T-helper 17 cell (primary cell): ENCODE data around the gene ANKRD13A. TPM values are rescaled to one million over a fixed set of nuclear protein-coding genes. Genes with fewer than 3 reads are reported as not detected.

Source experiments
- ATAC-seq: fragments of 150-1000 bp; cut with Tn5 transposase; 2 replicates; pipeline ENCODE4 v1.10.0; 2021; ENCODE audit warnings: mild to moderate bottlenecking, moderate library complexity
- DNase-seq, 3 donors: peaks; one replicate each; pipeline versions ENCODE4 v3.0.0 to v3.0.0-alpha.2; 2020 to 2021
- H3K9me3 ChIP-seq: one replicate; pipeline ENCODE4 v1.7.0; 2013; ENCODE audit warnings: low read length, mild to moderate bottlenecking; ENCODE audit not compliant: control insufficient read depth, poor library complexity, severe bottlenecking
- H3K27ac Mint-ChIP-seq: one replicate; pipeline ENCODE4 v1.8.0; 2022; ENCODE audit warnings: mild to moderate bottlenecking, moderate library complexity, mixed read lengths
- H3K27me3 Mint-ChIP-seq: one replicate; pipeline ENCODE4 v1.8.0; 2022; ENCODE audit warnings: mixed read lengths
- H3K36me3 Mint-ChIP-seq: one replicate; pipeline ENCODE4 v1.8.0; 2022; ENCODE audit warnings: low read depth, mixed read lengths
- H3K4me1 Mint-ChIP-seq: one replicate; pipeline ENCODE4 v1.8.0; 2022; ENCODE audit warnings: mild to moderate bottlenecking, mixed read lengths
- H3K4me3 Mint-ChIP-seq: one replicate; pipeline ENCODE4 v1.8.0; 2022; ENCODE audit warnings: mild to moderate bottlenecking, moderate library complexity, mixed read lengths
- total RNA-seq, 4 donors: library from RNA in 2 of 4; stranded (reverse) in 2 of 4; gene quantifications; one replicate each; pipeline ENCODE4 v1.2.3 and lab custom pipeline; 2022 to 2026

The ANKRD13A gene
- total RNA-seq (10 to 100 TPM; 78.8 to 87.5 TPM), total RNA-seq (lab: John Stamatoyannopoulos, UW) (176 to 186 reads per million in 2 donors)

GRCh38 chr12:109998904-109999648 lies at the start of gene ANKRD13A:
TSS of gene ANKRD13A (plus strand) at chr12:109999430. CDS start at chr12:109999689, 259 bp downstream.
- DNase-seq = peak; percentile 69 to 81 (median 75)
- no peaks in the 10 kb centered on the region for H3K9me3 ChIP-seq
- peak within 1 kb of the TSS; percentile 97 for H3K27ac Mint-ChIP-seq
- ATAC-seq = peak; percentile 75
- H3K4me1 Mint-ChIP-seq = peaks cover 52% of the 10 kb centered on the region
- peak within 1 kb of the TSS; percentile 99 for H3K4me3 Mint-ChIP-seq
- H3K36me3 Mint-ChIP-seq = peaks cover 6% of the 10 kb centered on the region
- H3K27me3 Mint-ChIP-seq = no peaks in the 10 kb centered on the region

DNA sequence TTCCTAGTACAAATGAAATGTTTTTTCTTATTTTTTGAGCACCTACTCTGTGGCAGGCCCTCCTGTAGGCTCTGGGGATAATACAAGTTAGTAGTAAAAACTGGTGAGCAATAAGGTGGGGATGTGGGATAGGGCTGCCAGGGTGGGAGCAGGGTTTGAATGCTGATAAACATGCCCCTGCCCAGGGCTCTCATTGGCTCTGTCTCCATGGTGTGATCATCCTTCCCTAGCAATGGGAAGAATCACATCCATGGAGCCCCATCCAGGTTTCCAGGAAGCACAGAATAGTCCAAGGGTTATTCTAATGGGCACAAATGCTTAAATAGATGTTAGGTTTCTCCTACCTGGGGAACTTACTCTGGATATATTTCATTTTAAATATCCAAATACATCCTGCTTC lies 48.6 kb upstream of the ANKRD13A start:
- H3K4me1 Mint-ChIP-seq = peaks cover 38% of the 10 kb centered on the region

DNA sequence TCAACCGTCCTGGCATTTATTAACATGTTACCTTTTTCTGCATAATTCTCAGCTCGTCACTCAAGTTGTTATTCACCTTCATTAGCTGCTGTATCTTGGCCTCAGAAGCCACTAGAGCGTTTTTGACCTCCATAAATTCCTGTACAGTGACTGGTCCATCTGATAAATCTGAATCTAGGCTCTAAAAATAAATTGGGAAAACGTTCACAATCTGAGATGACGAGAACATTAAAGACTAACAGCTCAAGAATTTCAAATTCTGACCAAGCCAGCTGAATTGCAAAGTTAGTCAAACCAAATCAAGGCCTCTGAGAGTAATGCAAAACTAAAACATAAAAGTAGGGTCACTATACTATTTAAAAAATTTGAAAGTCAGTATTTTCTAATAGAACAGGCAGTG lies 48.1 kb upstream of the ANKRD13A start:
- peaks cover 38% of the 10 kb centered on the region for H3K4me1 Mint-ChIP-seq
- H3K27ac Mint-ChIP-seq = peak overlapping the region; percentile 65
- no peak overlapping the region for H3K4me3 Mint-ChIP-seq
- H3K36me3 Mint-ChIP-seq = peaks cover 18% of the 10 kb centered on the region
- H3K9me3 ChIP-seq = no peaks in the 10 kb centered on the region
- DNase-seq (no peak), ATAC-seq (no peak)
- no peaks in the 10 kb centered on the region for H3K27me3 Mint-ChIP-seq

More for the DNA sequence above, 48.6 kb upstream of the ANKRD13A start:
- no peak for ATAC-seq
- Mint-ChIP-seq H3K4me3 (no peak overlapping the region), H3K36me3 (peaks cover 18% of the 10 kb centered on the region), H3K27ac (peak overlapping the region; percentile 65), H3K27me3 (no peaks in the 10 kb centered on the region)
- no peak for DNase-seq
- no peaks in the 10 kb centered on the region for H3K9me3 ChIP-seq

DNA sequence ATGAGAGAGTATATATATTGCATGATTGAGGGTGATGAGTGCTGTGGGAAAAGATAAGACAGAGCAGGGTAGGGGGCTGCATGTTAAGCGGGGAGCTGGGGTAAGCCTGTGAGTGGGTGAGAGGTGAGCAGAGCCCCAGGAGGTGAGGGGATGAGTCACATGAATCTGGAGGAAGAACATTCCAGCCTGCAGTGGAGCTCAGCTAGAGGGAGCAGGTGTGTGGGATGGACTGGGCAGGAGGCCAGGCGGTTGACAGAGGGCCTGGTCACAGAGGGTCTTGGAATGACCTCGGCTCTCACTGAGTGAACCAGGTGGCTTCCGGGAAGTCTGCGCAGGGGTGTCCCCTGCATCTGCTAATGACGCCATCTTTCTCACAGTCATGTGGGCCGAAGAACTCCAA lies 47.5 kb upstream of the ANKRD13A start:
- ATAC-seq (no peak), DNase-seq (no peak)
- peaks cover 16% of the 10 kb centered on the region for H3K36me3 Mint-ChIP-seq
- H3K27me3 Mint-ChIP-seq = no peaks in the 10 kb centered on the region
- H3K4me3 Mint-ChIP-seq = no peak overlapping the region
- no peaks in the 10 kb centered on the region for H3K9me3 ChIP-seq
- peak overlapping the region; percentile 65 for H3K27ac Mint-ChIP-seq
- peaks cover 34% of the 10 kb centered on the region for H3K4me1 Mint-ChIP-seq

GRCh38 chr12:109952160-109952858 lies 46.9 kb upstream of the ANKRD13A start:
- ATAC-seq (peak; percentile 45), DNase-seq (no peak)
- Mint-ChIP-seq H3K36me3 (peaks cover 15% of the 10 kb centered on the region), H3K4me3 (peak overlapping the region; percentile 56), H3K4me1 (peaks cover 28% of the 10 kb centered on the region), H3K27ac (peak overlapping the region; percentile 65), H3K27me3 (no peaks in the 10 kb centered on the region)
- no peaks in the 10 kb centered on the region for H3K9me3 ChIP-seq

GRCh38 chr12:109952873-109953272 lies 46.4 kb upstream of the ANKRD13A start:
- no peaks in the 10 kb centered on the region for H3K9me3 ChIP-seq
- no peak for ATAC-seq
- DNase-seq = no peak
- Mint-ChIP-seq H3K4me1 (peaks cover 24% of the 10 kb centered on the region), H3K27ac (peak overlapping the region; percentile 65), H3K4me3 (peak overlapping the region; percentile 56), H3K36me3 (peaks cover 15% of the 10 kb centered on the region), H3K27me3 (no peaks in the 10 kb centered on the region)

GRCh38 chr12:109953656-109954055 lies 45.6 kb upstream of the ANKRD13A start:
- Mint-ChIP-seq H3K4me3 (no peak overlapping the region), H3K4me1 (peaks cover 19% of the 10 kb centered on the region), H3K27me3 (no peaks in the 10 kb centered on the region), H3K36me3 (peaks cover 15% of the 10 kb centered on the region), H3K27ac (peak overlapping the region; percentile 65)
- DNase-seq = no peak
- ATAC-seq = no peak
- H3K9me3 ChIP-seq = no peaks in the 10 kb centered on the region

DNA sequence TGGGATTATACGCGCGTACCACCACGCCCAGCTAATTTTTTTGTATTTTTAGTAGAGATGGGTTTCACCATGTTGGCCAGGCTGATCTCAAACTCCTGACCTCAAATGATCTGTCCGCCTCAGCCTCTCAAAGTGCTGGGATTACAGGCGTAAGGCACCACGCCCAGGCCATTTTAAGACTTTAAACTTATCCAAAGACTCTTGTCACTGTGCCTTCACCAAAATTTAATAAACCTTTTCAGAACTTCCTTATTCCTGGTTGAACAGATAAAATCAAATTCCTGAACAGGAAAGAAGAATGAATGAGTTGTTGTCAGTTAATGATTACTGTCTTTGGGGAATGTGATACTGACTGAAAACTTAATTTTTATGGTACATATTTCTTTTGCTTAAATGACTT lies 40.9 kb upstream of the ANKRD13A start:
- ATAC-seq = no peak
- DNase-seq = no peak
- H3K9me3 ChIP-seq = no peaks in the 10 kb centered on the region
- Mint-ChIP-seq H3K27me3 (no peaks in the 10 kb centered on the region), H3K4me3 (no peak overlapping the region), H3K36me3 (peaks cover 2% of the 10 kb centered on the region), H3K27ac (peak overlapping the region; percentile 2), H3K4me1 (peaks cover 10% of the 10 kb centered on the region)

DNA sequence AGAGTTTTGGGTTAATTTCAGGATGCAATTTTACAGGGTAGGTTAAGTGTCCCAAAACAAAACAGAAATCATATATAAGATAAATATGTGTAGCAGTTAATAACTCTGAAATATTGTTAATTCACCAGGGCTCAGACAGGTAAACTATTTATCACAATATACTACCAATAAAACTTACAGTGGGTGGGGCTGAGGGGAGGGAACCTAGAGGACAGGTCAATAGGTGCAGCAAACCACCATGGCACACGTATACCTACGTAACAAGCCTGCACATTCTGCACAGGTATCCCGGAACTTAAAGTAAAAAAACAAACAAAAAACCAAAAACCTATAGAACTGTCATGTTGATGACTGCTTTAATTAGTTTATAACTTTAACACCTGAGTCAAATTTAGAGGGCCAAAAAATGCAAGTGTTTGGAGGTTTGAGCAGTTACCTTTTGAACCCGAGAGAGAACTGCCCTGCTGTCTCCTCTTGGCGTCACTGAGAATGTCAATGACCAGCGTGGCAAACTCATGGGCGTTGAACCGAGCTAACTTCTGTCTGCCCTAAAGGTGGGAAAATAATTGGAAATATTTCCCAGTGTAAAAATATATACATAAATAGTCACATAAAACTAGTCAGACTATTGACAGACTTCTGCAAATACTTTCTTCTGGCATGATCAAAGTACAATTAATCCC lies 39.7 kb upstream of the ANKRD13A start:
- DNase-seq = no peak
- peaks cover 12% of the 10 kb centered on the region for H3K4me1 Mint-ChIP-seq
- H3K4me3 Mint-ChIP-seq = no peak overlapping the region
- H3K27me3 Mint-ChIP-seq = no peaks in the 10 kb centered on the region
- no peaks in the 10 kb centered on the region for H3K9me3 ChIP-seq
- no peak overlapping the region for H3K27ac Mint-ChIP-seq
- ATAC-seq = no peak
- H3K36me3 Mint-ChIP-seq = peaks cover 4% of the 10 kb centered on the region

DNA sequence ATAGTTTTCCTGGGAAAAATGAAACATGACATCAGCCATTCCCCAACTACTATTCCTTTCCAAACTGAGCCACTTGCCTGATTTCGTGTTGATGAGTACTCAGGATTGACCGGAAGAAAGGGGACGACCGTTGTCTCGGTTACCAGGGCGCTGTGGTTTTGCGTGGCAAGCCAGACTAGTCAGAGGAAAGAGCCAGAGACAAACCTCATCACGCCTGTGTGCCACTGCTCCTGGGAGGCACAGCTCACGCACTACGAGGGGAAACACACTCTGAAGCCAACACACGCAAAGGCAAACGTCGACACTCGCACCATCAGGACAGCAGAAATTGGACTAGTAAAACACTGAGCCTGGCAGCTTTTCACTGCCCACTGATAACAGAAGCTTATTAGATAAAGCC lies 38.0 kb upstream of the ANKRD13A start:
- no peak overlapping the region for H3K4me3 Mint-ChIP-seq
- peak overlapping the region; percentile 16 for H3K27ac Mint-ChIP-seq
- H3K9me3 ChIP-seq = no peaks in the 10 kb centered on the region
- no peak for ATAC-seq
- H3K36me3 Mint-ChIP-seq = peaks cover 4% of the 10 kb centered on the region
- H3K27me3 Mint-ChIP-seq = no peaks in the 10 kb centered on the region
- DNase-seq = no peak
- H3K4me1 Mint-ChIP-seq = peaks cover 15% of the 10 kb centered on the region

DNA sequence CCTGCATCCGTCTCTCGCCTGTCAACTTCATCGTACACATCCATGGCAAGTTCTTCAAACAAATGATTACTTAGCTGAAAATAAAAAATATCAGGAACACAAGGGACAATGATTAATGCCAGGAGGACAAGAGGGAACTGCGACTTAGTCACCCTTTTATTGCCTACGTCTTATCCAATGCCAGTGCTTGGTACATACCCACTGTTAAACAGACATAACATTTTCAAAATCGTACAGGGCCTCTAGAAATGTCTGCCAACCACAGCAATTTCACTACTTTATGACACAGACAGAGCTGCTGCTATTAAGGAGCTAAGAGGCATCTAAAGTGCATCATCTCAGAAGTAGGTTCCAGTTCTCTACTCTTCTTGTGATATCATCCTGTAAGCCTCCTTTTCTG lies 37.6 kb upstream of the ANKRD13A start:
- Mint-ChIP-seq H3K4me3 (no peak overlapping the region), H3K27ac (peak overlapping the region; percentile 16), H3K27me3 (no peaks in the 10 kb centered on the region), H3K36me3 (peaks cover 4% of the 10 kb centered on the region), H3K4me1 (peaks cover 18% of the 10 kb centered on the region)
- no peaks in the 10 kb centered on the region for H3K9me3 ChIP-seq
- DNase-seq = no peak
- ATAC-seq = no peak

DNA sequence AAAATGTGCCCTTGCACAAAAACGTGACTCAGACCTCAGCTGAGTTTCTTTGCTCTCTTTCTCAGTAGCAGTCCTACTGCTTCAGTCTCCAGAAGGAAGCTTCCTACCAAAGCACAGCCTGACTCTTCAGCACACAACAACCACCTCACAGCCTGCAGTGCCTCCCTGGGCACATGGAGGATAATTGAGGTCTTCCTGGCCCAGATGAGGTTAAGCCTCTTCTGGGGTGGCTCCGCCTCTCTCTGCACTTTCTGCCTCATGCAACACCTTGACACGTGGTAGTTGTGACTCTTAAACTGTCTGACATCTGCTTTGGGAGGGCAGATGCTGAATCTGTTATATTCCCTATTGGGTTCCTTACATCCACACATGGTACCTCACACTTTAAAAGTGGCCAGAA lies 36.8 kb upstream of the ANKRD13A start:
- Mint-ChIP-seq H3K27ac (peak overlapping the region; percentile 41), H3K27me3 (no peaks in the 10 kb centered on the region), H3K4me3 (no peak overlapping the region), H3K4me1 (peaks cover 20% of the 10 kb centered on the region), H3K36me3 (peaks cover 4% of the 10 kb centered on the region)
- no peak for DNase-seq
- no peak for ATAC-seq
- no peaks in the 10 kb centered on the region for H3K9me3 ChIP-seq

- H3K27me3 Mint-ChIP-seq = no peaks in the 10 kb centered on the region
- peak overlapping the region; percentile 41 for H3K27ac Mint-ChIP-seq
- no peak for DNase-seq
- ATAC-seq = no peak
- H3K9me3 ChIP-seq = no peaks in the 10 kb centered on the region
- H3K36me3 Mint-ChIP-seq = peaks cover 4% of the 10 kb centered on the region
- H3K4me1 Mint-ChIP-seq = peaks cover 27% of the 10 kb centered on the region
- H3K4me3 Mint-ChIP-seq = peak overlapping the region; percentile 57
Measured at GRCh38 chr12:109963330-109963729, 35.9 kb upstream of the ANKRD13A start.
